NOMO-1 treated with DMSO at 0.1 percent for 48 hours (cell line): Measurements from ENCODE around the gene SRXN1.
"Not testable (repeated sequence)": the region's sequence is repeated elsewhere in the genome, so short reads cannot be mapped to it uniquely, and the experiment has no call there.

Experiments
- DNase-seq: peaks from one replicate; lab custom pipeline; 2025; ENCODE audit not compliant: unreplicated experiment; lab: John Stamatoyannopoulos, UW

Gene SRXN1

DNA sequence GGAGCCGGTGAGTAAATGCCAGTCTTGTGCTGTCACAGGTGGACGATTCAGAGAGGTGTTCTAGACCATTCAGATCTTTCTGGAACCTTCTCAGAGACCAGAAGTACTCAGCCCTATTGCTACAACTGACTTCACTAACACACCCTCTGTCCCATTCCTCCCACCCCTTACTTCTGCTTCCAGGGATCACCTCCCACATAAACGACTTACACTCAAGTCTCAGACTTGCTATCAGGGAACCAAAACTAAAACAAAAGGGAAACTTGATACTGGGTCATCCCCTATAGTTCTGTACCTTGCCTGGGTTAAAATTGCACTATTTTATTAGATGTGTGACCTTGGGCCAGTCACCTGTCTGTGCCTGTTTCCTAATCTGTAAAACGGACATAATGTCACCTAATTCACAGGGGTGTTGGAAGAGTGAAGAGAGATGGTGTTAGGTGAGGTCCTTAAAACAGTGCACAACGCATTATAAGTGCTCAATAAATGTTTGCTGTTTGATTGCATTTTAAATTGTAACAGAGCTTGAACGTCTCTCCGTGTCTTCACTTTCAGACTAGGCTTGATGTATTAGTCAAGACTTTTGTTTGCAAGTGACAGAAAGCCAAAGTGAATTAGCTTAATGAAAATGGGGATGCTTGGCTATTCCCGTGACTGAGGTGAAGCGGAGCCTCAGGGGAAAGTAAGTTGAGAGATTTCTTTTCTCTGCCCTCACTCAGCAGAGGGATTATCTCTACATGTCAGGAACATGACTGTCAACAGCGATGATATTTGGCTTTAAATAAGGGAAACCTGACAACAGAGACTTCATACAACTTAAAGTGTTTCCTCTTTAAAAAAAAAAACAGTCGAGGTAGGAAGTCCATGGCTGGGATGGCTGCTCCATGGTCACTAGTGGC is 3.0 kb upstream of the SRXN1 start:
- DNase-seq: no peak

DNA sequence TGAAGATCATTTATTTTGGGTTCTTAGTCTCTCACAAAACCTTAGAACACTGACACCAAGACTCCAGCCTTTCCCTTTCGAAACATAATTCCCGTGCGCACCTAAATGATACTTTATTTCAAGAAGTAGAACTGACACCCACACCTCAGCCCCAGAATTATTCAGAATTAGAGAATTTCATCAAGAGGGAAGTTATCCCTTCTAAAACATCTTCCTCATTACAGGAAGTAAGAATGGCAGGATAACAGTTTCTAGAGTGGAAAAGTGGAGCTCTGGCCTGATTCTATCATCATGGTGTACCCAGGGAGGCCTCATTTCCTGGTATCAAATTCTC is 1.4 kb upstream of the SRXN1 start:
- peak; percentile 1 for DNase-seq

DNA sequence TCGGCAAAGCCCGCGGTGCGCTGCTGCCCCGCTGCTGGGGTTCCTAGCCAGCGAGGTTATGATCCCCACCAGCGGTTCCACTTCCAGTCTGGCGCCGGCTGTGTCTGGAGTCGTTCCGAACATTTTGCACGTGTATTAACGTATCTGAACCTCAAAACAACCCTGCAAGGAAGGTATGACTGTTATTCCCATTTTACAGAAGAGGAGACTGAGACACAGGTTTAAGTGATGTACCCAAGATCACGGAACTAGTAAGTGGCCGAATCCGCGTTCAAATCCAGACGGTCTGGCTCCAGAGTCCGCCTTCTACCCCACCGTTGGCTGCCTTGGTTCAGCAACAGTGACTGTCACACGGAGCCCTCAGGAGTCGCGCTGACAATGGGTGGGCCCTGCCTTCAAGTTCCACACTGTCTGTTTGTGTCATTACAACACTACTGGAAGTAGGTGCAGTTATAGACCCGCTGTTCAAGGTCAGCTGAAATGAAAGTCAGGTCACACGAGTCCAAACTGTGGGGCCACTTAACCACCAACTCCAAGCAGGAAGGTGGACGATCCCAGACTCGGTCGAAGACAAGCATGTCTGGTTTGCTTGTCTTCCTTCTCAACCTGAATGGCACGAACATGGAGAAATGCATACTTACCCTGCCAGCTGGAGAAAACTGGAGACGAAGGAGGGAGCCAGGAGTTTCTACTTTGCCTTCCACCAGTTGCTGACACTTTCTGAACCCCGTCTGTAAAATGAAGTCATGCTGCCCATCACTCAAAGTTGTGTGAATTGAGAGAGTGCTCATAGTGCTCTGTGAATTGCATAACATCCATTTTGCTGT is 803 bp upstream of the SRXN1 start:
- no peak for DNase-seq

DNA sequence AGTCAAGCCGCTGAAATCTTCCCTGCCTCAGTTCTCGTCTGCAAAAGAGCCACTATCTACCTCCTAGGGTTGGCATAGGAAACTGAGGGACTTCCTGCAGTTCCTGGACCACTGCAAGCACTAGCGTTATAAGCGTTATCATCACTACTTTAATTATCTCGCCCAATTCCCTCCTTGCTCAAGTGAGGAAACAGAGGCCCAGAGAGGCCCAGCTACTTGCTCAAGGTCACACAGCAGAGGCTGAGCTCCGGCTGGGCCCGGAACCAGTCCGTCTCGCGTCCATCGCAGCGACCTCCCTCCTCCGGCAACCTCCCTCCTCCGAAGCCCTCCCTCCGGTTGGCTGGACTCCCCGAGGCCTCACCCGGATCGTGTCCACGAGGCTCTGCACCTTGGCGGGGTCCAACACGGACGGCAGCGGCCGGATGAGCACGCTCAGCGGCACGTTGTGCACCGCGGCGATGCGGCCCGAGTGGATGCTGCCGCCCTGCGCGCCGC is 338 bp downstream of the SRXN1 start:
- no peak for DNase-seq

DNA sequence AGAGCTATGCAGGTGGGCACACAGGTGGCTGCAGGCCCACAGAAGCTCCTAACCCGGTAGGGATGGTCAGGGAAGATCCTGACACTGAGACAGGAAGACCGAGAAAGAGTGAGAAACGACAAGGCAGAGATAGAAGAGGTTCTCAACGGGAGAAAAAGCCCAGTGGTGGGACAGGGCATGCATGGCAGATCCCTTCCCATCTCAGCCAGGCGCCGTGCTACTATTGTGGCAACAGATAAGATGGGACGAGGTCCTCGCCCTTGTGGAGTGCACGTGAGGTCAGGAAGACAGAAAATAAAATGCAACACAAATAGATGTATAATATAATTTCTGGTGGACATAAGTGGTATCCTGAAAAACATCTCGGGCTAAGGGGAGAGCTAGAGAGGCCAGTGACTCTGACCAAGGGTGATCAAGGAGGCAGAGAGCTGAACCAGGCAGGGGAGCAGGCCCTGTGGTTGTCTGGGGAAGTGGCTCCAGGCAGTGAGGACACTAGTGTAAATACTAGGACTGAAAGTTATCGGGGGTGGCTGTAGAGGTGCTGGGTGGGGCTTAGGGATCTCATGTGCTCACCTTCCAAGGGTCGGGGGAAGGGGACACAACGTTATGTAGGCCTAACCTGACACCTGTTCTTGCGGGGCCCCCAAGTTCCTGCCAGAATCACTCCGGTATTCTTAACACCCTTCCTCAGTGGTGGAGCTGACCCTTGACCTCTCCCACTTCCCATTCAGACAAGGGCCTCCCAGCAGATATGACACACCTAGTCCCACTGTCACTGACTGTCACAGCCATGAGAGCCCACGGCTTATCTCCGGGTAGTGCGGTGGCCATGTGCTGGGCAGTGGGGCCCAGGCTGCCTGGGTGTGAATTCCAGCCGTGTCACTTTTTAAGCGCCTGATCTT is 1.0 kb downstream of the SRXN1 start:
- DNase-seq: peak; percentile 39

DNA sequence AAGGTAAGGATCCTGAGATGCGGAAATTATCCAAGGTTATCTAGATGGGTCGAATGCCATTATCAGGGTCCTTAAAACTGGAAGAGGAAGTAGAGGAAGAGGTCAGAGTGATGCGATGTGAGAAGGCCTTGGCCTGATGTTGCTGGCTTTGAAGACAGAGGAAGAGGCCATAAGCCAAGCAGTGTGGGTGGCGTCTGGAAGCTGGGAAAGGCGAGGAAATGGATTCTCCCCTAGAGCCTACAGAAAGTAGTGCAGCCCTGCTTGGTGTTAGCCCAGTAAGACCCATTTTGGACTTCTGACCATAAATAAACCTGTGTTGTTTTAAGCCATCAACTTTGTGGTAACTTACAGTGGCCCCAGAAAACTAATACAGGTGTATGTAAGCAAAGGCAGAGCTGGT is 2.0 kb downstream of the SRXN1 start:
- no peak for DNase-seq

DNA sequence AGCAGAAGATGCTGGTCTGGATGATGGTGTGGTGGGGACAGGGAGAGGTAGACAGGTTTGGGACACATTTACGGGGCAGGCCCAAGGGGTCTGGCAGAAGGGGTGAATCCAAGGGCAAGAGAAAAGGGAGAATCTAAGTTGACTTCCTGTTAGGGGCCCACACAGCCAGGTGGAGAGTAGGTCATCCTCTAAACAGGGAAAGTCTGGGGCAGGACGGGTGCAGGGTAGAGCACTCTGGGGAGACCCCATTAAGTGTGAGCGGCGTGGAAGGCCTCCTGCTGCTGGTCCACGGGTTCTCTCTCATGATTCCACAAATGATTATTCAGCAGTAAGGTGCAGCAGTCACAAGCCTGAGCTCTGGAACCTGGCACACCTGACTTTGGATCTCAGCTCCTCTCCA is 2.7 kb downstream of the SRXN1 start:
- no peak for DNase-seq

DNA sequence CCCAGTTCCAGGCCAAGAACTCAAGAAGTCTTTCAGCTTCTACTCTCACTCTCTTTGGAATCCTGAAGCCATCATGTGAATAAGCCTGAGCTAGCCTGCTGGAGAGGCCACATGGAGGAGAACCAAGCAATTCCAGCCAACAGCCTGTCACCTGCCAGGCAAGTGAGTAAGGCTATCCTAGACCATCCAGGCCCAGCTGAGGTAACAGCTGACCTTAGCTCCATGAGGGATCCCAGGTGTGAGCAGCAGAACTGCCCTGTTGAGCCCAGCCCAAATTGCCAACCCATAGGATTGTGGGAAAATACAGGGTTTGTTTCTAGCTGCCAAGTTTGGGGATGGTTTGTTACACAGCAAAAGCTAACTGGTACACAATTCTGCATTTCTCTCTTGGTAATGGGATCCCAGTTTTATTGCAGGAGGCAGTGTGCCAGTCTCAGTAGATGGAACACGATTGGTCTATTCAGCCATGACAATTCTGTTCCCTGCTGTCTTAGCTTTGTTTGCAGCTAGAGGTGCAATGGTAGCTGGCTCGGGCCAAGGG is 5.5 kb downstream of the SRXN1 start:
- DNase-seq: no peak

DNA sequence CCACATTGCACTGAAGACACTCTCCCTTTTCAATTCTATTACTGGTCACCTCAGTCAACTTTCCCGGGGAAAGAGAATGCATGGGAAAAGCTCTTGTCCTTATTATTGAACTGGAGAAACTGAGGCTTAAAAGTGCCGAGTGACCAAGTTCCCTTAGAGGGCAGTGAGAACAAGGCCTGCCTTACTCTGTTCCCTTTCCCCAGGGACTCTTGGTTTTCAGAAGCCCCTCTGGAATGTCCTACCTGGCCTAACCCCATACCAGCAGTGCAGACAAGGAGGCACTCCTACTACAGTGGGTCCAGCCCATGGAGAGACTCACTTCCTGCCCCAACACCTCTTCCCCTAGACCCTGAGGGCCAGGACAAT is 6.1 kb downstream of the SRXN1 start:
- no peak for DNase-seq

DNA sequence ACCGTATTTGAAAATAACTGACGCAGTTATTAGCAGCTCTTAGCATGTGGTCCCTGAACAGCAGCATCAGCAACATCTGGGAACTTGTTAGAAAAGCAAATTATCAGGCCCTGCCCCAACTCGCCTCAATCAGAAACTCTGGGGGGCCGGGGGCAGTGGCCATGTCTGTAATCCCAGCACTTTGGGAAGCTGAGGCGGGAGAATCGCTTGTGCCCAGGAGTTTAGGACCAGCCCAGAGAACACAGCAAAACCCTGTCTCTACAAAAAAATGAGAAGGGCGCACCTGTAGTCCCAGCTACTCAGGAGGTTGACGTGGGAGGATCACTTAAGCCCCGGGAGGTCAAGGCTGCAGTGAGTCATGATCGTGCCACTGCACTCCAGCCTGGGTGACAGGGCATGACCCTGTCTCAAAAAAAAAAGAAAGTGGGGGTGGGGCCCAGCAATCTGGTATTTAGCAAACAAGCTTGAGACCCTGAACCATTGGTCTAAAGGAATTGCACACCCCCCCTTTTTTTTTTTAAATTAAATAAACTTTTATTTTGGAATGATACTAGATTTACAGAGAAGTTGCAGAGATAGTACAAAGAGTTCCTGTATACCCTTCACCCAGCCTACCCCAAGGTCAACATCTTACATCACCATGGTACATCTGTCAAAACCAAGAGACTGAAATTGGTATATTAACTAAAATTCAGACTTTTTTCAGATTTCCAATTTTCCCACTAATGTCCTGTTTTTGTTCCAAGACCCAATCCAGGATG is 6.7 kb downstream of the SRXN1 start:
- DNase-seq: no peak

DNA sequence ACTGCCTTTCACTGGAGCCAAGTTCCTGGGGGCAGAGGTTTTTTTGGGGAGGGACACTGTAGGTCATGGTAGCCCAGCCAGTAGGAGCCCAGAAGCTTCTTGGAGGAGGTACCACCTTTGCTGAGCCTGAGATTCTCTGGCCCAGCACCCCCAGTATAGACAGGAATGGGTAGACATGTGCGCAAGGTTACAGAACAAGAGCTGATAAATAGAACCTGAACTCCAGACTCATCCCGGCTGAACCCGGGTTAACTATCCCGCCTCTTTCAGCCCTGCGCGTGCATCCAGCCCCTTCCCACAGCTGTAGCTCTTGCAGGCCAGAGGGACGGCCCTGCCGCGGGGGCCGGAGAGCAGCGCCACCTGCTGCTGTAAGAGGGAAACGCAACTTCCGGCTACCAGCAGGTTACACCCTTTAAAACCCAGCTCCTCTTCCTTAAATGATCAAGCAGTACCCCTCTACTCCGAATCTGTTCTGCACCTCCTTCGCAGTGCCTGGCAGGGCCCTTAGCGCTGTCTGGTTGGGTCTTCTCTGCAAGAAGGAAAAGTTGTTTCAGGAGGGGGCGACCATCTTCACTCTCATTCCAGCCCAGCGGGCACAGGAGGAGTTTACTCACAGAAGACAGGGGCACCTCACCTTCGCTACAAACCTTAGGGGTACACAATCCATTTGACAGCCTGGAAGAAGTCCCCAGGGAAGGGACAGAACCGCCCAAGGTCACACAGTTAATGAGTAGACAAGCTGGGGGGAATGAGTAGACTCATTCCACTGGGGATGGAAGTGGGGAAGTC is 7.5 kb downstream of the SRXN1 start:
- peak; percentile 67 for DNase-seq

DNA sequence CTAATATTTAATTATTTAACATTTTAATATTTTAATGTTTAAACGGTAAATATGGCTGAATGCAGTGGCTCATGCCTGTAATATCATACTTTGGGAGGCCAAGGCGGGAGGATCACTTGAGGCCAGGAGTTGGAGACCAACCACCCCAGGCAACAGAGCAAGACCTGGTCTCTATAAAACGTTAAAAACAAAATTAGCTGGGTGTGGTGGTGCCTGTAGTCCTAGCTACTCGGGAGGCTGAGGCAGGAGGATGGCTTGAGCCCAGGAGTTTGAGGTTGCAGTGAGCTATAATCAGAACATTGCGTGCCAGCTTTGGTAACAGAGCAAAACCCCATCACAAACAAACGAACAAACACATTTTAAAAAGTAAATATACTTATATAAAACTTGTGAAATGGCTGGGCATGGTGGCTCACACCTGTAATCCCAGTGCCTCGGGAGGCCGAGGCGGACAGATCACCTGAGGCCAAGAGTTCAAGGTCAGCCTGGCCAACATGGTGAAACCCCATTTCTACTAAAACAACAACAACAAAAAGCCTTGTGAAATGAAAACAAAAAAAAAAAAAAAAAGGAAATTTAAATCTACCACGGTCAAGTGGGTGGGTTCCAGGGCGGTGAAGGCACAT is 8.2 kb downstream of the SRXN1 start:
- no peak for DNase-seq

DNA sequence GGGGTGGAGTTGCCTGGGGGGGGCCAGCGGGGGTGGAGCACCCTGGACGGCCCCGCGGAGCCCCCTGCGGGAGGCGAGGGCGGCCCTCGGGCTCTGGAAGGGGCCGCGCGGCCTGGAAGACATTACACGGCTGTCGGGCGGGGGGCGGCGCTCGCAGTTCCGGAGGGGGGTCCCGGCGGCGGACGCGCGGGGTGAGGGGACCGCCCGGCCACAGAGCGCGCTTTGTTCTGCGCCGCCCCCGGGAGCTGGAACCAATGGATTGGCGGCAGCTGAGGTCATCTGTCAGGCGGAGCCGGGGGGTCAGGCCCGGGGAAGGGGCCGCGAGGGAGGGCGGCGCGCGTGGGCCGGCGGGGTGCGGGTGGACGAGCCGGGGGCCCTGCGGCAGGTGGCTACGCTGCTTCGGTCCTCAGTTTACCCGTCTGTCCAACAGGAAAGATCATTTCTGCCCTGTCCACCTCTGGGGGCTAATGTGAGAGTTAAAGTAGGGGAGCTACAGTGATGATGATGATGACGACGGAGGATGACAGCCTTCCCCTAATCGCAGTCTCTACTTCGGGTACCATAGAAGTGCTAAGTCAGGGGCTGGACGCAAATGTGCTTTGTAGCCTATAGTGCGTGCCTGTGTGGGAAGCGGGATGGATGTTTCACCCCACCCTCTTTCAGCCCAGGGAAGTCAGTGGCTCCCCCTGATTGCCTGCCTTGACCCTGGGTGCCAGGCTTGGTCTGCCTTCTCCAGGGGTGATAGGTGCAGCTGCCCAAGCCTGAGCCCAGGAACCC is 10.4 kb downstream of the SRXN1 start:
- DNase-seq: no peak

DNA sequence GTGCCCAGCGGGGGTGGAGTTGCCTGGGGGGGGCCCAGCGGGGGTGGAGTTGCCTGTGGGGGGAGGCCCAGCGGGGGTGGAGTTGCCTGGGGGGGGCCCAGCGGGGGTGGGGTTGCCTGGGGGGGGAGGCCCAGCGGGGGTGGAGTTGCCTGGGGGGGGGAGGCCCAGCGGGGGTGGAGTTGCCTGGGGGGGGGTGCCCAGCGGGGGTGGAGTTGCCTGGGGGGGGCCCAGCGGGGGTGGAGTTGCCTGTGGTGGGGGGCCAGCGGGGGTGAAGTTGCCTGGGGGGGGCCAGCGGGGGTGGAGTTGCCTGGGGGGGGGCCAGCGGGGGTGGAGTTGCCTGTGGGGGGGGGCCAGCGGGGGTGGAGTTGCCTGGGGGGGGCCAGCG is 11.0 kb downstream of the SRXN1 start:
- not testable (repeated sequence) for DNase-seq

DNA sequence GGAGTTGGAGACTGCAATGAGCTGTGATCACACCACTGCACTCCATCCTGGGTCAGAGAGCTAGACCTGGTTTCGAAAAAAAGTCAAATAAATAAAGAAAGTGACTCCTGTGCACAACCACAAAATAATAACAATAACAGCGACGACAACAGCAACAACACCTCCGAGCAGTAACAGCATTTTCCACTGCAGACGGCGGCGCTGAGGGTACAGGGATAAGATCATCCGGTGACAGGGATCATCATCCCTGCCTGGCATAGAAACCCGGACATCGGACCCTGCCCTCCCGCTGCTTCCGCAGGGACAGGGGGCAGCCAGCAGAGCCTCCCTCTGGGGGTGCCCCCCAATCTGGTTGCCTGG is 11.5 kb downstream of the SRXN1 start:
- no peak for DNase-seq

DNA sequence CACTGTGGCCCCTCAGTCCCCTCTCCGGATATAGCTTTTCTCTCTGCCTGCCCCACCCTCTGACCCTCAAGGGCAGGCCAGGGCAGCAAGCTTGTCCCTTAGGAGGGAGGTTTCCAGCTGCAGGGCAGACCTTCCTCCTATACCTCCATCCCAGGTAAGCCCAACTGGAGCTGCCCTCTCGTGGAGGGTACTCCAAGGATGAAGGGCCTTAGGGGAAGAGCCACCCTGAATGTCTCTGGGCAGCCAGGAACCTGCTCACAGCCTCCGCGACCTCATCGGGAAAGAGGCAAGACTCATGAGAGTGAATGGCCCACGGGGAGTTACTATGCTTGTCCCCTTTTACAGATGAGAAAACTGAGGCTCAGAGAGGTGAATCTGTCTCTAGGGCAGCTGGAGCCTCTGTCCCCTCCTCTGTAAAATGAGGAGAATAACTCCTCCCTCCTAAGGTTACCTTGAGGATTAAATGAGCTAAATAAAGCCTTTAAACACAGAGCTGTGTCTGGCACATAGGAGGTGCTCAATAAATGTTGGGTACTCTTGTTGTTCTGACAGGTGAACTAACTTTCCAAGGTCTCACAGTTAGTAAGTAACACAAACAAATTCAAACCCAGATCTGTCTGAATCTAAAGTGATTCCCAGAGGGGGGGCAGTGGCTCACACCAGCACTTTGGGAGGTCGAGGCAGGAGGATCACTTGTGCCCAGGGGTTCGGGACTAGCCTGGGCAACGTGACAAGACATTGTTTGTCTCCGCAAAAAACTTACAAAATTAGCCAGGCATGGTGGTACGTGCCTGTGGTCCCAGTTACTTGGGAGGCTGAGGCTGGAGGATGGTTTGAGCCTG is 12.1 kb downstream of the SRXN1 start:
- no peak for DNase-seq

DNA sequence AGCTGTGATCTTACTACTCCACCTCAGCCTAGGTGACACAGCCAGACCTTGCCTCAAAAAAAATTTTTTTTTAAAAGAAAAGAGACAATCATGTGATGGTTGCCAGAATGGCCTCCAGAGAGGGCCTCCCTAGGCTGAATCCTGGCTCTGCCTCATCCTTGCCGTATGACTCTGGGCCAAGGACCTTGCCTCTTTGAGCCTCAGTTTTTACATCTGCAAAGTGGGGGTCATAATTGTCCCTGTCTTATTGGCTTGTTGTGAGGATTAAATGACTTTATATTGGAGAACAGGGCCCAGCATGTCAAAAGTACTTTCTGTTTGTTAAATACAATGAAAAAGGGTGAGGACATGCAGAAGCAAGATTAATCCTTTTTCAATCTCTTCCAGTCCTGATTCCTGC is 14.4 kb downstream of the SRXN1 start:
- no peak for DNase-seq
